CD14-positive monocyte (primary cell): ENCODE measurements around the gene ADAM23. TPM values are rescaled to one million over a fixed set of nuclear protein-coding genes. Genes with fewer than 3 reads are reported as not detected.

ENCODE experiments used
- DNase-seq, 3 donors: peaks; one replicate each; pipeline ENCODE4 v3.0.0-alpha.2; 2011 to 2022
- H2AFZ ChIP-seq: 2 replicates; pipeline ENCODE4 v1.6.0; 2012; ENCODE audit warnings: mild to moderate bottlenecking, low read depth, low read length, inconsistent platforms; ENCODE audit not compliant: insufficient read depth, poor library complexity, severe bottlenecking
- H3K27ac ChIP-seq, 2 donors: 1 replicate in 1 of 2; 2 replicates in 1 of 2; pipeline ENCODE4 v1.5.1; 2012 to 2013; ENCODE audit warnings: low read length in 2 of 2, control low read depth in 1 of 2, inconsistent platforms in 1 of 2, low read depth in 1 of 2, mild to moderate bottlenecking in 1 of 2
- H3K27me3 ChIP-seq, 2 donors: one replicate each; pipeline versions ENCODE4 v1.6.0 to v1.6.1; 2011 to 2013; ENCODE audit warnings: low read length in 2 of 2; ENCODE audit not compliant: control insufficient read depth in 2 of 2, insufficient read depth in 2 of 2
- H3K36me3 ChIP-seq, 2 donors: replicated peaks in 1 of 2; 1 replicate in 1 of 2; 2 replicates in 1 of 2; pipeline versions ENCODE4 v1.5.1 to v1.6.1; 2012 to 2013; ENCODE audit warnings: low read length in 2 of 2, control low read depth in 1 of 2, inconsistent platforms in 1 of 2, mild to moderate bottlenecking in 1 of 2; ENCODE audit not compliant: insufficient read depth in 2 of 2, control insufficient read depth in 1 of 2
- H3K4me1 ChIP-seq, 2 donors: 1 replicate in 1 of 2; 2 replicates in 1 of 2; pipeline versions ENCODE4 v1.5.1 to v1.6.1; 2012 to 2013; ENCODE audit warnings: low read length in 2 of 2, control low read depth in 1 of 2, inconsistent platforms in 1 of 2, mild to moderate bottlenecking in 1 of 2, moderate library complexity in 1 of 2; ENCODE audit not compliant: insufficient read depth in 2 of 2, control insufficient read depth in 1 of 2
- H3K4me2 ChIP-seq: replicated peaks from 2 replicates; pipeline ENCODE3; 2012; ENCODE audit warnings: low read length, moderate library complexity, mild to moderate bottlenecking; ENCODE audit not compliant: poor library complexity, severe bottlenecking; ENCODE audit errors: extremely low read depth
- H3K4me3 ChIP-seq, 3 experiments: fragments of 200-600 bp in 1 of 3; sonication (generic) in 1 of 3; replicated peaks in 1 of 3; 1 replicate in 2 of 3; 2 replicates in 1 of 3; pipeline ENCODE4 v1.5.1; 2011 to 2013; ENCODE audit warnings: low read length in 3 of 3, mild to moderate bottlenecking in 3 of 3, control low read depth in 2 of 3, low read depth in 2 of 3, inconsistent platforms in 1 of 3, moderate library complexity in 1 of 3
- H3K79me2 ChIP-seq: 2 replicates; pipeline ENCODE4 v1.6.0; 2012; ENCODE audit warnings: mild to moderate bottlenecking, control low read depth, inconsistent platforms, low read length, moderate library complexity; ENCODE audit not compliant: insufficient read depth
- H3K9ac ChIP-seq: 2 replicates; pipeline ENCODE4 v1.6.0; 2017; ENCODE audit warnings: low read length, mild to moderate bottlenecking; ENCODE audit not compliant: insufficient read depth, poor library complexity, severe bottlenecking
- H3K9me3 ChIP-seq, 2 donors: replicated peaks in 1 of 2; 1 replicate in 1 of 2; 2 replicates in 1 of 2; pipeline versions ENCODE4 v1.5.1 to v1.6.1; 2012 to 2013; ENCODE audit warnings: low read length in 2 of 2, control low read depth in 1 of 2; ENCODE audit not compliant: control insufficient read depth in 1 of 2, insufficient read depth in 1 of 2
- H4K20me1 ChIP-seq: 2 replicates; pipeline ENCODE4 v1.6.0; 2012; ENCODE audit warnings: mild to moderate bottlenecking, low read length, control low read depth, moderate library complexity; ENCODE audit not compliant: insufficient read depth
- H3K27ac Mint-ChIP-seq, 7 donors: one replicate each; pipeline ENCODE4 v1.8.0; 2020; ENCODE audit warnings: mild to moderate bottlenecking in 7 of 7, mixed read lengths in 7 of 7, moderate library complexity in 6 of 7, inconsistent platforms in 2 of 7
- H3K27me3 Mint-ChIP-seq, 3 donors: one replicate each; pipeline ENCODE4 v1.8.0; 2021 to 2022; ENCODE audit warnings: low read depth in 3 of 3, mild to moderate bottlenecking in 3 of 3, mixed read lengths in 3 of 3, moderate library complexity in 3 of 3, inconsistent platforms in 1 of 3
- H3K36me3 Mint-ChIP-seq, 2 donors: one replicate each; pipeline ENCODE4 v1.8.0; 2020; ENCODE audit warnings: mixed read lengths in 2 of 2, inconsistent platforms in 1 of 2, mild to moderate bottlenecking in 1 of 2
- H3K4me1 Mint-ChIP-seq: one replicate; pipeline ENCODE4 v1.8.0; 2020; ENCODE audit warnings: mild to moderate bottlenecking, mixed read lengths
- H3K4me3 Mint-ChIP-seq, 2 donors: one replicate each; pipeline ENCODE4 v1.8.0; 2020; ENCODE audit warnings: mild to moderate bottlenecking in 2 of 2, mixed read lengths in 2 of 2, moderate library complexity in 1 of 2
- H3K9me3 Mint-ChIP-seq, 7 donors: one replicate each; pipeline ENCODE4 v1.8.0; 2020 to 2022; ENCODE audit warnings: mixed read lengths in 7 of 7, mild to moderate bottlenecking in 6 of 7, moderate library complexity in 6 of 7, inconsistent platforms in 2 of 7
- WGBS: methylation state at CpG from one replicate; pipeline ENCODE4 v1.1.5; 2013; ENCODE audit warnings: missing lambda C conversion rate; ENCODE audit not compliant: insufficient coverage; 5-methylcytosine and 5-hydroxymethylcytosine counted together
- intact Hi-C, 2 donors: fragments of 100-400 bp; cut with micrococcal nuclease; formaldehyde crosslinking; loops; one replicate each; pipeline versions ENCODE4 v1.15.0 to v1.15.1; 2023
- polyA plus RNA-seq, 3 donors: library from polyadenylated mRNA; depleted of rRNA in 1 of 3; unstranded in 2 of 3; stranded (reverse) in 1 of 3; fragments of 300-500 nt in 2 of 3; fragments of >200 nt in 1 of 3; fragmentation: Illumina TruSeq in 2 of 3; gene quantifications; 1 replicate in 2 of 3; 2 replicates in 1 of 3; pipeline ENCODE4 v1.2.3, GENCODE V29; 2012 to 2021
- TF ChIP-seq, protein P1 (sequence below): fragments of 200-600 bp; IDR thresholded peaks from one replicate; pipeline ENCODE4 v1.8.0; 2022; ENCODE audit warnings: antibody characterized with exemption, mild to moderate bottlenecking

The ADAM23 gene
- polyA plus RNA-seq, 3 donors, result not detected

DNA sequence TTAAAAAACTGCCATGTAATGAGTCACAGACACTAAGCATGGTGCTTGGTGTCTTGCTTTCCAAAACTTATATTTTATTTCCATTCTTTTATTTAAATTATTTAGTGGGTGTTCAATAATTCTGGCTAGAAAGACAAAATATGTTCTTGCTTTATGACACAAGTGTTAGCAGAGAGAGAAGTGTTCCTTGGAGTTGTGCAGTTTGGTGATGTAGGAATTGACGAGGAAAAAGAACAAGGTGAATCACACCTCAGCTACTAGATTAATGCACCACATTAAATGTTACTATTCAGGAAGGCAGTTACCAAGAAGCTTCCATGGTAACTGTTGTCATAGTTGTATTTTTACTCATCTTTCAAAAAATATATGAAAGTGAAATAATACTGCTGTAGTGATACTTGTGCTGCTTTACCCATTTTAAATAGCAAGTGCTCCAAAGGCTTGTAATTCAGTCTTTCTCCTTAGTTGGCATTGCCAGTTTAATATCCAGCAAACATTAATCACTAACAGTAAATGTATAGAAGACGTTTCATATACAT lies 28.3 kb downstream of the ADAM23 start:
- H3K4me2 ChIP-seq, result no peak overlapping the region
- H3K36me3 ChIP-seq, result no peaks in the 10 kb centered on the region
- TF ChIP-seq, protein P1, sequence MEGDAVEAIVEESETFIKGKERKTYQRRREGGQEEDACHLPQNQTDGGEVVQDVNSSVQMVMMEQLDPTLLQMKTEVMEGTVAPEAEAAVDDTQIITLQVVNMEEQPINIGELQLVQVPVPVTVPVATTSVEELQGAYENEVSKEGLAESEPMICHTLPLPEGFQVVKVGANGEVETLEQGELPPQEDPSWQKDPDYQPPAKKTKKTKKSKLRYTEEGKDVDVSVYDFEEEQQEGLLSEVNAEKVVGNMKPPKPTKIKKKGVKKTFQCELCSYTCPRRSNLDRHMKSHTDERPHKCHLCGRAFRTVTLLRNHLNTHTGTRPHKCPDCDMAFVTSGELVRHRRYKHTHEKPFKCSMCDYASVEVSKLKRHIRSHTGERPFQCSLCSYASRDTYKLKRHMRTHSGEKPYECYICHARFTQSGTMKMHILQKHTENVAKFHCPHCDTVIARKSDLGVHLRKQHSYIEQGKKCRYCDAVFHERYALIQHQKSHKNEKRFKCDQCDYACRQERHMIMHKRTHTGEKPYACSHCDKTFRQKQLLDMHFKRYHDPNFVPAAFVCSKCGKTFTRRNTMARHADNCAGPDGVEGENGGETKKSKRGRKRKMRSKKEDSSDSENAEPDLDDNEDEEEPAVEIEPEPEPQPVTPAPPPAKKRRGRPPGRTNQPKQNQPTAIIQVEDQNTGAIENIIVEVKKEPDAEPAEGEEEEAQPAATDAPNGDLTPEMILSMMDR, result no peak
- H3K4me1 ChIP-seq, result no peaks in the 10 kb centered on the region
- no CpG with 5 or more reads among the region's 2 CpGs for WGBS
- peaks cover 0 to 7% (median 2%) of the 10 kb centered on the region in 7 donors for H3K9me3 Mint-ChIP-seq
- H3K4me3 ChIP-seq, result no peak overlapping the region
- H3K9me3 ChIP-seq, result peaks cover 0 to 8% of the 10 kb centered on the region in 2 donors
- H2AFZ ChIP-seq, result no peak overlapping the region
- no peaks in the 10 kb centered on the region for H3K79me2 ChIP-seq
- no peak overlapping the region for H3K27ac Mint-ChIP-seq
- no peaks in the 10 kb centered on the region for H3K4me1 Mint-ChIP-seq
- no peak for DNase-seq
- H3K27me3 ChIP-seq, result no peaks in the 10 kb centered on the region
- H3K27ac ChIP-seq, result no peak overlapping the region
- intact Hi-C loops, result no loop called here
- peaks cover 0 to 1% (median 1%) of the 10 kb centered on the region in 3 donors for H3K27me3 Mint-ChIP-seq
- no peak overlapping the region for H3K4me3 Mint-ChIP-seq
- H3K9ac ChIP-seq, result no peak overlapping the region
- H4K20me1 ChIP-seq, result no peaks in the 10 kb centered on the region
- H3K36me3 Mint-ChIP-seq, result no peaks in the 10 kb centered on the region

DNA sequence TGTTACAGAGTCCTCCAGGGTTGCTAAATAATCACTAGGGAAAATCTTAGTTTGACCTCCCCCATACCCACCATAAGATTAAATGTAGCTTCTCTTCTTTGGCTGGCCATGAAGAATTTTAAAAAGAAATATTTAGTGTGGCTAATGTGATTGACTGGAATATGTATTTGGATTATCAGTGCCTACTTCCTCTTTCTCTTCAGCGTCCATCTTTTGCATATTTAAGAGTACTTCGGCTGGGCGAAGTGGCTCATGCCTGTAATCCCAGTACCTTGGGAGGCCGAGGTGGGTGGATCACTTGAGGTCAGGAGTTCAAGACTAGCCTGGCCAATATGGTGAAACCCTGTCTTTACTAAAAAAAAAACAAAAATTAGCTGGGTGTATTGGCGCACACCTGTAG lies 28.8 kb downstream of the ADAM23 start:
- 70% methylated on average over 2 of the region's 5 CpGs for WGBS

More for the DNA sequence above, 28.8 kb downstream of the ADAM23 start:
- no peaks in the 10 kb centered on the region for H3K36me3 ChIP-seq
- no peak overlapping the region for H3K27ac ChIP-seq
- Mint-ChIP-seq H3K4me1 (no peaks in the 10 kb centered on the region), H3K36me3 (no peaks in the 10 kb centered on the region), H3K4me3 (no peak overlapping the region), H3K27ac (no peak overlapping the region), H3K9me3 (peaks cover 0 to 7% (median 2%) of the 10 kb centered on the region in 7 donors), H3K27me3 (peaks cover 0 to 1% (median 1%) of the 10 kb centered on the region in 3 donors)
- H3K9ac ChIP-seq, result no peak overlapping the region
- no peak for DNase-seq
- H3K4me1 ChIP-seq, result no peaks in the 10 kb centered on the region
- H3K79me2 ChIP-seq, result no peaks in the 10 kb centered on the region
- no peaks in the 10 kb centered on the region for H3K27me3 ChIP-seq
- intact Hi-C loops, result no loop called here
- no peak overlapping the region for H3K4me3 ChIP-seq
- peaks cover 0 to 8% of the 10 kb centered on the region in 2 donors for H3K9me3 ChIP-seq
- H4K20me1 ChIP-seq, result no peaks in the 10 kb centered on the region
- TF ChIP-seq, protein P1, result no peak
- no peak overlapping the region for H3K4me2 ChIP-seq
- H2AFZ ChIP-seq, result no peak overlapping the region
